GM19395 (cell line): ENCODE measurements around the gene CAPN15.

Experiments used
- ATAC-seq: cut with Tn5 transposase; IDR thresholded peaks from one replicate; pipeline ENCODE4 v1.9.1; 2021; ENCODE audit warnings: mild to moderate bottlenecking, moderate library complexity; ENCODE audit not compliant: unreplicated experiment

CAPN15 gene

GRCh38 chr16:543301-544164 is 16.0 kb downstream of the CAPN15 start:
- no peak for ATAC-seq

GRCh38 chr16:544517-544916 is 17.0 kb downstream of the CAPN15 start:
- no peak for ATAC-seq

GRCh38 chr16:546909-547770 is 19.6 kb downstream of the CAPN15 start:
- no peak for ATAC-seq

DNA sequence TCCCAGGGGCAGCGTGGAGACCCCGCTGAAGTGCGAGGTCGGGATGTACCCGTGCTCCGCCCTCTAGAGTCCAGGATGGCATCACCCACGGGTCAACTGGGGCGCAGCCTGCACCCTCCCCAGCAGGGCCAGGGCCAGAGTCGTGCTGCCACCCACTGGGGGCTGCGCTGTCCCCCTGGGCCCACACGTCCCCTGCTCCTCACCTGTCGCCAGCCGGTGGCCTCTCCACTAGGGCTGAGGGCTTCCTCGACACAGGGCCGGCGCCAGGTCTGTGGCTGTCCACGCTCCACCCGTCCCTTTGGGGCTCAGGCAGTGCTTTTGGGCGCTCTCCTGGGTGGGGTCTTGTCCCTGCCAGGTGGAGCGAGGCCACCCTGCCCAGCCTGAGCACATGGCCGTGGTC is 21.1 kb downstream of the CAPN15 start:
- ATAC-seq, result no peak

GRCh38 chr16:549544-550263 is 22.2 kb downstream of the CAPN15 start:
- no peak for ATAC-seq

DNA sequence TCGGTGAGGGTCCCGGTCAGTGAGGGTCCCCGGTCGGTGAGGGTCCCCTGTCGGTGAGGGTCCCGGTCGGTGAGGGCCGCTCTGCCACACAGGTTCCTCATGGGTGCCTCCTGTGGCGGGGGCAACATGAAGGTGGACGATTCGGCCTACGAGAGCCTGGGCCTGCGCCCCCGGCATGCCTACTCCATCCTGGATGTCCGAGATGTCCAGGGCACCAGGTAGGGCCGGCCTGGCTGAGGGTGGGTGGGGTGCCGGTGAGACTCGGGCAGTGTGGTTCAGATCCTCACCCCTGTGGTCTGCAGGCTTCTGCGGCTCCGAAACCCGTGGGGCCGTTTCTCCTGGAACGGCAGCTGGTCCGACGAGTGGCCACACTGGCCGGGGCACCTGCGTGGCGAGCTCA is 23.7 kb downstream of the CAPN15 start:
- no peak for ATAC-seq

DNA sequence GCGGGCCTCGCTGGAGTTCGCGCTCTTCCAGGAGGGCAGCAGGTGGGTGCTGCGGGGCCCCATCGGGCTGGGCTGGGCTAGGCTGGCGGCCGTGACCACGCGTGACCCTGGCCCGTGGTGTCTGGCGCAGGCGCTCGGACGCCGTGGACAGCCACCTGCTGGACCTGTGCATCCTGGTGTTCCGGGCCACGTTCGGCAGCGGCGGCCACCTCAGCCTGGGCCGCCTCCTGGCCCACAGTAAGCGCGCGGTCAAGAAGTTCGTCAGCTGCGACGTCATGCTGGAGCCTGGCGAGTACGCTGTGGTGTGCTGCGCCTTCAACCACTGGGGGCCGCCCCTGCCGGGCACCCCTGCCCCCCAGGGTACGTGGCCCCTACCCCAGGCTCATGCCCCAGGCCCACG is 24.7 kb downstream of the CAPN15 start:
- no peak for ATAC-seq

GRCh38 chr16:553601-554296 is 26.2 kb downstream of the CAPN15 start:
- no peak for ATAC-seq

DNA sequence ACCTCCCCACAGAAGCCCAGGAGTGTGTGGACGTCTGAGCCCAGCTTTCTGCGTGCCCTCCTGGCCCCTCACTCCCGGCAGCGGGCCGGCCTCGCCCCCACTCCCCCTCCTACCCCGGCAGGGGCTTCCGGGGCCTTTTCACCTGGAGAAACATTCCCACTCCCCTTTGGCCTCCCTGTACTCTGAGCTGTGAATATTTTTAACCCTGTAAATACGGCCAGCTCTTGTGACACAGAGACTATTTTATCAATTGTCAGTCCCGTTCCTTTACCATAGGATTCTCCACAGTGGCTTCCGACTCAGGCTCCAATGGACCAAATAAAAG is 26.7 kb downstream of the CAPN15 start:
- no peak for ATAC-seq

GRCh38 chr16:554640-555365 is 27.3 kb downstream of the CAPN15 start:
- ATAC-seq, result no peak

DNA sequence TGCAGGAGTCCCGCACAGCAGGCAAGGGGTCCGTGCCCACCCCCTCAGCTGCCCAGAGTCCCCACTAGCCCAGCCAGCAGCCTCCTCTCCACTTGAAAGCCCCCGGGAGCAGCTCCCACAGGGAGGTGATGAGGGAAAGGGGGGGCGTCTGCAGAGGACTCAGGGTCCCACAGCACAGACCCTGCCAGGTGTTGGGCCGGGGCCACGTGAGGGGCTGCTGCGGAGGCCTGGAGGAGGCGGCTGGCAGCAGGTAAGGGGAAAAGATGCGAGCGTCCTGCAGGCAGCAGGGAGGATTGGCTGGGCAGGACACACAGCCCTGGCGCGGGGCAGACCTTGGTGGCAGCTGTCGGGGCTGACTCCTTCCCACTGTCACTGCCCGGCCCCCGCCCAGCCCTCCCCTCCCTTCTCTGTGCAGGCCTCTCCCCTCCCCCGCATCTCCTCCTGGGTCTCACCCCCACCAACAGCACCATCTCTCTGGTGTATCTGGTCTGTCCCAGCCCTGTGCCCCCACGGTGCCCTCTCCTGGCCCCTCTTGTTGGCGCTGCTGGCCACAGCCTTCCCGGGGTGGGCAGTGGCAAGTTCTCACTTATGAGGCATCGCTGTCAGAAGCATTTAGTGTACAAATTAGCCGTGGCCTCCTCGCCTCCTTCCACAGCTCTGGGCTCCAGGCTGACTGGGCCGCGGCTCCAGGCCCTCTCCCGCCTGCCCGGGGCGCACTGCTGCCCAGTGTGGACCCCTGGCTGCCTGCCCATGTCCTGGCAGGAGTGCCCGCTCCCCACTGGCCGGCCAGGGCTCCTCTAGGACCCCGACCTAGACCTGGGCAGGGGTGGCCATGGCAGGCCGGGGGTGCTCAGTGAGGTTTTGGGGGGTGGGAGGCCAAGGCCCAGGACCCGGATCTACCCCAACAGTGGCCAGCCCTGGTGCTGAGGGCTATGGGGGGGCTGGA is 28.3 kb downstream of the CAPN15 start:
- ATAC-seq, result no peak

GRCh38 chr16:556474-557173 is 29.1 kb downstream of the CAPN15 start:
- ATAC-seq, result no peak

DNA sequence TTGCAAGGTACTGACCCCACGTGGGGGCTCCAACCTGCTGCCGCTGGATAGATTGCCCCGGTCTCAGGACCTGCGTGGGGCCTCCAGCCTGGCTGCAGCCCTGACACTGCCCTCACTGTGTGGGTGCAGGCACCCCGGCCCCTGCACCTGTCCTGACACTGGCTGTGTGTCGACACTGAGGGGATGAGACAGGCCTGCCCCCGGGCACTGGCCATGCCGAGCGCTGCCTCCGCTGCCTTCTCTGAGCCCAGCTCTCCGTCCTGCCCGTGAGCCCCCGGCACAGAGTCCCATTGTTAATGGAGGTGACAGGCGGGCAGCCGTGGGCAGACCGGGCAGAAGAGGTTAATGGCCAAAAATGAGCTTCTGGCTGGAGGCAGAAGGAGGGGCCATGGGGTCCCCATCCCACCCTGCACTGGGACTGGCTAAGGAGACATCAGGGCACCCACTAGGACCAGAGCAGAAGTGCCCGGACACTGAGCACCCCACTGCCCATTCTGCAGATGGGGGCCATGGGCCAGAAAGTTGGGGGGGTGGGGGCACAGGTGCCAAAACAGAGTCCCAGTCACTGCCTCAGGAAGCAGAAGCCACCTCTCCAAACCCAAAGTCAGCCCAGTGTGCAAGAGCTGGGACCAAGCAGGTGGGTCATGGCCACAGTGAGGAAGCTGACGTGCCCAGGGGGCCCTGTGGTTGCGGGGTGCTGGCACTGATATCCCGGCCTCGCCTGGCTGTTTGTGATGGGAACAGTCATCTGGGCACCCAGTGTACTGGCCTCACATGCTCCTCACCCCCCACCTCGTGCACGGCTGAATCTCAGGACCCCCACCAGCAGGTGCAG is 30.2 kb downstream of the CAPN15 start:
- ATAC-seq, result no peak

DNA sequence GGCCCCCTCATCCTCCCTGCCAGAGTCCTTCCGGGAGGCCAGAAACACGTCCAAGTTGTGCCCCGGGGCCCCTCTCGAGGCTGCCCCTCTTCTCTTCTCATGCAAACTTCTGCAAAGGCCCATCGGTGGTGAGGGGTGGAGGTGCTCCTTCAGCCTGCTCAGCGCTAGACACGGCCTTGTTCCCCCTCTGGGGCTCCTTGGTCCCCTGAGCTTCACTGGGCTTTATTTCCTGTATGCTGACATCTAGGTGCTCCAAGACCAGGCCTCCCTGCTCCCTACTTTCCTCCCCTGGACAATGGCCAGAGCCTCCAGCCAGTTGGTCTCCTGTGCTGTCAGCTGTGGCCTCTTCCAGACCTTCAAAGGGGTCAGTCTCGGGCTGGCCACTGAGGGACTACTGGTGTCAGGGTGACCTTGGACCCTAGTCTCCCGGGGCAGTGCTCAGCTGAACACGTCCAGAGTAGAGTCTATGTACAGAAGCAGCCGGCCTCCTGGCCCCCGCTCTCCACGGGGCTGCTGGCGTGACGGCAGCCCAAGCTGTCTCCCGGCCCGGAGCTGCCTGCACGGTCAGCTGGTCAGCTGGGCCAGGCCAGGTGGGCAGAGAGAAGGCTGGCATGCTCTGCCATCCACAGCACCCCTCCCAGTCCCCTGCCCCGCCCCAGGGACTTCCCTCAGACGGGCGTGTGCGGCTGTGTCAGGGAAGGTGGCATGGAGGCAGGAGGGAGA is 30.9 kb downstream of the CAPN15 start:
- ATAC-seq, result no peak

DNA sequence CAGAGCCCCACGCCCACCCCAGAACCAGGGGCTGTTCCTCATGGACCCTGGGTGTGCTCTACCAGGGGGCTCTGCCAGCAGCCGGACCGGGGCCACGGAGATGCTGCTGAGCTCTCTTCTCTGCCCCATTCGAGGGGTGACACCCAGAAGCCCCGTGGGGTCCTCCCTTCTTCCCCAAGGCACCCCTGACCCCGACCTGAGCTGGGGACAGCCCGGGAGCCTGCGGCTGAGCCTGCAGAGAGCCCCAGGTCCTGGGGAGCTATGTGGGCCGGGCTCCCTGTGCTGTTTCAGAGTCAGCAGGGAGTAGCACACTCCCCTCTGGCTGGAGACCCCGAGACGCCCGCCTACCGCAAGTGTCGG is 31.5 kb downstream of the CAPN15 start:
- no peak for ATAC-seq

GRCh38 chr16:559411-560203 is 32.1 kb downstream of the CAPN15 start:
- no peak for ATAC-seq
